Stimulated activated CD8-positive, alpha-beta memory T cell treated with anti-CD3 and anti-CD28 coated beads, Interleukin-4, amount 100 ng/mL, for 24 hours (primary cell): ENCODE measurements around the gene GPR108.
A peak's percentile ranks its signal among the peaks of the same experiment; 100 is the strongest.
"Not testable (repeated sequence)": the region's sequence is repeated elsewhere in the genome, so short reads cannot be mapped to it uniquely, and the experiment has no call there.

Experiments
- DNase-seq: peaks from one replicate; pipeline ENCODE4 v3.0.0-alpha.2; 2020; ENCODE audit warnings: low read depth

GPR108 gene

DNA sequence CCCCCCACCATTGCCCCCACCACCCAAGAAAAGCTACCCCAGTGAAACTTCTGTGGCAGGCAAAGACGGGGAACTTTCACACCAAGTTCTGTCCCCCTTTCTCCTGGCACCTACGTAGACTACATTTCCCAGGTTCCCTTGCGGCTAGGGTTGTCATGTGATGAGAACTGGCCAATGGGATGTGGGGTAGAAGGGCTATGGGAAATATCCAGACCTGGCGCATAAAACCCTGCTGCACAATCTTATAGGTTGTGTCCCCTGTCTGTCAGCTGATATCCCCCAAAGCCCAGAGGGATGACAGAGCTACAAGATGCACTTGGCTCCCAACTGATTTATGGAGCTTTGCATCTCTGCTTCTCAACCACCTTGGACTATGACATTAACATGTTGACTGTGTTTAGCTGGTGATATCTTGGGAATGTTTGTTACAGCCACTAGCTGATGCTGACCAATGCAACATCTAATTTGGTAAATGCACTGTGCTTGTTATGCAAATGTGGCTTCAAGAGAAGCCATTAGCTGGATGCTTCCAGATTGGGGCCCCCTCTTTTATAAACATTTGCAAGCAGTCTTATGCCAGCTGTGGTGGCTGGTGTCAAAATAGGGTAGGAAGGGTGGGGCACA, 23.8 kb upstream of the GPR108 start:
- no peak for DNase-seq

DNA sequence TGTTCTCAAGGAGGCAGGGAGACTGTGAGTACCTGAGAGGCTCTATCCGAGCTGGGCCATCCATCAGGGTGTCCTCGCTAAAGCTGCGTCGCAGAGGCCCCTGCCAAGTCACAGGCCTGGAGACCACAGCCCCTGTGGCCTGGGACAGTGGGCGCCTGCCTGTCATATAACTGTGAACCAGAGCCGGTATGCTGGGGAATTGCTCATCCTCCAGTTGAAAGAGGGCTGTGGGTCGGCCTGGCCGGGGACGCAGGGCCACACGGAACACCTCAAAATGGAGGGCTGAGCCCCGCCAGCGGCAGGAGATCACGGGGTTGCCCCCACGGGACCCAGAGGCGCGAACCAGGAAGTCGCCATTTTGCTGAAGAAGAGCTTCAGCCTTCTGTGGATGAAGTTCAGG, 23.2 kb upstream of the GPR108 start:
- DNase-seq = no peak

DNA sequence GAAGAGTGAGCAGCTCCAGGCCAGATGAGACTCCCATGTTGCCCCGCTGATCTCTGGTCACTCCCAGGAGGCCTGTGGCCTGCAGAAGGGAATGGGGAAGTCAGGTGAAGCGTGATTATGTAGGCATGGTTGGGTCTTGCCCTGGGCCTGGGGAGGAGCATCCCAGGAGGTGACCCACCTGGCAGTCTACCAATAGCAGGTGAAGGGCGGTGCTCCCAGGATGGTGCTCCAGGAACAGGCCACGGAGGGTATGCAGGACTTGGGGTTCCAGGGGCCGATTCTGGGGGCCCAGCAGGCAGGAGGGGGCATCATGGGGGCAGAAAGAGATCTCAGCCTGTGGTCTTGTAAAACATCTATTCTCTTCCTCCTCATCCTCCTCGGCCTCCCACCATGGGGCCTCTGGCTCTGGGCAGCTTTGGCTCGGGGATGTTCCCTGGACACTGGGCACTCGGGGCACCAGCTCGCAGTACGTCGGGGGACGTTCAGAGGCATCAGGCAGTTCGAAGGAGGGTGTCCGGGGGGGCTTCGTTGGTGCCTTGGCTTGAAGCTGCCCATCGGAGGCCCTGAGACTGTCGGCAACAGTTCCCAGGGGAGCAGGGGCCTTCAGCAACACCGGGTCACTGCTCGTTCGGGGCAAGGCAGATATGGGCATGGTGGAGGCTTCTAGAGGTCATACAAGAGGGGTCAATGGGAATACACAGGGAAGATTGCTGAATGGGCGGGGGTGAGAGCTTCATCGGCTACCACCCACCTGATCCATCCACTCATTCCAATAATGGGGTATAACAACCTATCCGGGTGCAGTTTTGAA, 17.5 kb upstream of the GPR108 start:
- DNase-seq = no peak

DNA sequence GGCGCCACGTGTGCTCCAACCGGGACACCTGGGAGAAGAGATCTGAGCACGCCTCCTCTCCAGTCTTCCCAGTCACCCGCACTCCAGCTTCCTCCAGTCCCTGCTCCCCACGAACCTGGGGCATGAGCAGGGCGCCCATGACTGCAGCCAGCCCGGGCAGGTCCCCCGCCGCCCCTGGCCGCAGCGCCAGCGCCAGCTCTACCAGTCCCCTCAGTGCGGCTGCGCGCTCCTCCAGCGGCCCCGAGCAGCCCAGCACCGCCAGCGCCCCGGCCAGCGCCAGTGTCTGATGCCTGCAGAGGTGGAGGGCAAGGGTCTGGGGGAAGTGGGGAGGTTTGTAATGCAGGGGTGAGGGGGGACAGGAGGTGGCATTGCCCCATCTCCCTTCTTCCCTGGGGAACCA, 16.8 kb upstream of the GPR108 start:
- DNase-seq = no peak

DNA sequence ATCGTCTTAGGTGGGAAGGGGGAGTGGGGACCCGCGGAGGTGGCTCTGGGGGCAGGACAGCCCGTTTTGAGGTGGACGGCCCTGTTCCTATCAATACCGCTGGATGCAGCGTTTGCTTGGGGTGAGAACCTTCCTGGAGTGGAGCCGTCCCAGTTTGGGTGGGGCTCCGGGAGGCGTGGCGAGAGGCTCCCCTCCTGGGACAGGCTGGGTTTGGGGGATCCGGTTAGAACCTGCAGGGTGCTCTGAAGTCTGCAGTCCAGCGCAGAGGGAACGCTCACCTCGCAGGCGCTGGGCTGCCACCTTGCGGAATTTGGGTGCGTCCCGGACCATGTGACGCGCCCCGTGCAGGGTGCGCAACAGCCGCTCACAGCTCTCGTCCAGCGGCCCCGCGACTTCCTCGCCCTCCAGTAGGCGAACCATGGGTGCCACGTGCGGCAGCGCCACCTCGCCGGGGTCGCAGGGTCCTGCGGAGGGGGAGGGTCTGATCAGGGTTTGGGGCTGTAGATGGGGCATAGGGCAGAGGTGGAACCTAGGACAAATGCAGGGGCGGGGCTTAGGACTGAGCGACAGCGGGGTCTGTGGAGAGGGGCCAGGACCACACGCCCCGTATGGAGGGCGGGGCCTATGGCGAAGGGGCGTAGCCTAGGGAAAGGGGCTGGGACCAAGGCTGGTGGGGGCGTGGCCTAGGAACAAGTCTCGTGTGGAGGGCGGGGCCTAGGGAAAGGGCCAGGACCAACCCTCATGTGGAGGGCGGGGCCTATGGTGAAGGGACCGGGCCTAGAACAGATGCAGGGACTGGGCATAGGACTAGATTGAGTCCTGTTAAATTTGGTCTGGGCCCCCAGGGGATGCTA, 16.0 kb upstream of the GPR108 start:
- peak; percentile 68 for DNase-seq

DNA sequence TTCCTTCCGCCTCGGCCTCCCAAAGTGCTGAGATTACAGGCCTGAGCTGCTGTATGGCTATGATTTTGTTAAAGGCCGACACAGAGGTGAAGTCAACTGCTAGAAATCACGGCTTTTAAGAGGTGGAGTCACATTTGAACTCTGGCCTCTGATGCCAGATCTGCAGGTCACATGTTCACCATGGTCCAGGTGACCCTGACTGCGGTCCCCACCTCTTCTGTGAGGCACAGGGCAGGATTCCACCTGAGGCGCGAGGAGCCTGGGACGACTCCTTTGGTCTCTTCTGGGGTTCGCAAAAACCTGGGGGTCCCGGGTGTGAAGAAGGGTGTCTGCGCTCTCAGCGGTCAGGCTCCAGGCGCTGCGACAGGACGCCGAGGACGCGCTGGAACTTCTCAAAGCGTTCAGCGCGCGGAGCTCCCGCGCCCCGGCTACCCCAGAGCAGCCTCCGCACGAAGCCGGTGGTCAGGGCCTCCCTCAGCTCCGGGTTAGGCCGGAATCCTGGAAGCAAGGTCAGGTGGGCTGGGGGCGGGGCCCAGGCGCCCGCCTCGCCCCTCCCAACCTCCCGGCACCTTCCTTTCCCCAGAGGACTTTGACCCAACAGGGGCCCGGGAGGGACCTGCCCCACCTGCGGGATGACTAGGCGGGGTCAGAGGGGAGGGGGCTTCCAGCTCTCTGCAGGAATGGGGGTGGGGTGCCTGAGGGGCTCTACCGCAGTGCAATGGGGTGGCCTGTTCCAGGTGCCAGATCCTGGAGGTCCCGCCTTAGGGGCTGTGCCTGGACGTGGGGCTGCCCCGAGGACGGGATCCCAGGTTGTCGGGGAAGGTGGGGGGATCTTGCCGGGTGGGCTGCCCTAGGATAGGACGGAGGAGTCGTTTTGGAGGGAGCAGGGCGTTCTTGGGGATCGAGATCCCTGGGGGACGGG, 15.1 kb upstream of the GPR108 start:
- no peak for DNase-seq

DNA sequence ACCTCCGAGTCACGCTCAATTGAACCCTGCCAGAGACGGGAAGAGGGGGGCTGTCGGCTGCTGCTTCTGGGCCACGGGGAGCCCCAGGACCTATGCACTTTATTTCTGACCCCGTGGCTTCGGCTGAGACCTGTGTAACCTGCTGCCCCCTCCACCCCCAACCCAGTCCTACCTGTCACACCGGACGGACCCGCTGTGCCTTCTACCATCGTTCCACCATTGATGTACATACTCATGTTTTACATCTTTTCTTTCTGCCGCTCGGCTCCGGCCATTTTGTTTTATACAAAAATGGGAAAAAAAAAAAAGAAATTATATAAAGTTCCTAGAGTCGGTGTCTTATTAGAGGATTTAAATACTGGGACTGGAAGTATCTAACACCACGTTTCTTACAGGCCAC, 13.8 kb upstream of the GPR108 start:
- no peak for DNase-seq

DNA sequence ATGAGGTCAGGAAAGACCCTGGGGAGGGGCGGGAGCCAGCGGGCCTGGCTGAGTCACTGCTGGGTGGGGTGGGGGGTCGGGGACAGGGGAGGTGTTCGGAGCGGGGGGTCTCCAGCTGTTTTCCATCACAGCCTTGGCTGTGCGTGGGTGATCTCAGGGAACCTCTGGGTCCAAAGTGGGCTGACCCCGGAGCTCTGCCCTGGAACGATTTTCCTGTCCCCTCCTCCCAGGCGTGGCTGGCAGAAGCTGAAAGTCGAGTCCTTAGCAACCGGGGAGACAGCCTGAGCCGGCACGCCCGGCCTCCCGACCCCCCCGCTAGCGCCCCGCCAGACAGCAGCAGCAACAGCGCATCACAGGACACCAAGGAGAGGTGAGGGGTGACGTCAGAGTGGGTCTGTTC, 12.7 kb upstream of the GPR108 start:
- DNase-seq = no peak

DNA sequence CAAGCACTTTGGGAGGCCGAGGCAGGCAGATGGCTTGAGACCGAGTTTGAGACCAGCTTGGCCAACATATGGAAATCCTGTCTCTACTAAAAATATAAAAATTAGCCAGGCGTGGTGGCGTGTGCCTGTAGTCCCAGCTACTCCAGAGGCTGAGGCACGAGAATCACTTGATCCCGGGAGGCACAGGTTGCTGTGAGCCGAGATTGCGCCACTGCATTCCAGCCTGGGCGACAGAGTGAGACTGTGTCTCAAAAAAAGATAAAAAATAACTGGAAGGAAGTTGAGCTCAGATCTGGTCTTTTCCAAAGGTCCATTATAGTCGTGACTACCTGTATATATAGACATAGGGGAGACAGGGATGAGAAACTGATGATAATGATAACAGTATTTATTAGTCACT, 11.2 kb upstream of the GPR108 start:
- DNase-seq = not testable (repeated sequence)

DNA sequence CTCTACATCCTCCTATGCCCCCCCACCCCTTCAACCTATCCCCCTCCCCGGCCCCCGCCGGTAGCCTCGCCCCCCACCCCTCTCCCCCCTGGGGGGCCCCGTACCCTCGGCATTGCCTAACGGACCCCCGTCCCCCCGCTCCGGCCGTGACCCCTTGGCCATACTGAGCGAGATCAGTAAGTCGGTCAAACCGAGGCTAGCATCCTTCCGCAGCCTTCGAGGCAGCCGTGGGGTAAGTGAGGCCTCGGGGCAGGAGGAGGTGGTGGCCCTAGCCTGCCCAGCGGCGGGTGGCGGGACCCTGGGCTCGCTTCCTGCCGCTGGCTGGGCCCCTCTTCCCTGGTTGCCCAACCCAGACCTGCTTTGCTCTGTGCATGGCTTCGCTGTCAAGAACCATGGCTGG, 8.6 kb upstream of the GPR108 start:
- no peak for DNase-seq

DNA sequence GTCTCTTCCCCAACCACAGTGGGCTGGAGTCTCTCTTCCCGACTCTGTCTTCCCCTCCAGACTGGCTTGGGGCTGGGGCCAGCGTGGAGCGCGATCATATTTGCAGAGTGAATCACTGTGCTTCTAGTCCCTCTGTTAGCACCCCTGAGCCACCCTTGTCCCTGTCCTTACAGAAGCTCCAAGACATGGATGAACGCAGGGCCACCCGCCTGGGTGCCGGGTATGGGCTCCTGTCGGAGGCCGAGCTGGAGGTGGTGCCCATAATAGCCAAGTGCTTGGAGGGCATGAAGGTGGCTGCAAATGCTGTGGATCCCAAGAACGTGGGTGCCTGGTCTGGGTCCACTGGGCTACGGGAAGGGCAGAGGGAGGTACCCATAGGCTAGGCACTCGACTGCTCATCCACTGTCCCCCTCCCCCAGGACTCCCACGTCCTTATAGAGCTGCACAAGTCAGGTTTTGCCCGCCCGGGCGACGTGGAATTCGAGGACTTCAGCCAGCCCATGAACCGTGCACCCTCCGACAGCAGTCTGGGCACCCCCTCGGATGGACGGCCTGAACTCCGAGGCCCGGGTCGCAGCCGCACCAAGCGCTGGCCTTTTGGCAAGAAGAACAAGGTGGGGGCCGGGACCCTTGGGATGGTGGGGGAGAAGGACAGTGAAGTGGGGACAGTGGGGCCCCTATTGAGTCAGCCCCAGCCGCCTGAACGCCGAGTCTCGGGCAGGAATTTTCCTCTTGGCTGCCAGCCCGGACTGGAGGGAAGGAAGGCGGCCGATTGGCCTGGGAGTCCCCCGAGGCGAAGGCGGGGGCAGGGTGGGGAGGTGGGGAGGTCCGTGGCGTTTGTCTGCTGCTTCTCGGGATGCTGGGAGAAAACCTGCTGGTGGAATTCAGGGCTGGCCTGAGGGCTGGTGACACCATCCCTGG, 7.3 kb upstream of the GPR108 start:
- DNase-seq = no peak

DNA sequence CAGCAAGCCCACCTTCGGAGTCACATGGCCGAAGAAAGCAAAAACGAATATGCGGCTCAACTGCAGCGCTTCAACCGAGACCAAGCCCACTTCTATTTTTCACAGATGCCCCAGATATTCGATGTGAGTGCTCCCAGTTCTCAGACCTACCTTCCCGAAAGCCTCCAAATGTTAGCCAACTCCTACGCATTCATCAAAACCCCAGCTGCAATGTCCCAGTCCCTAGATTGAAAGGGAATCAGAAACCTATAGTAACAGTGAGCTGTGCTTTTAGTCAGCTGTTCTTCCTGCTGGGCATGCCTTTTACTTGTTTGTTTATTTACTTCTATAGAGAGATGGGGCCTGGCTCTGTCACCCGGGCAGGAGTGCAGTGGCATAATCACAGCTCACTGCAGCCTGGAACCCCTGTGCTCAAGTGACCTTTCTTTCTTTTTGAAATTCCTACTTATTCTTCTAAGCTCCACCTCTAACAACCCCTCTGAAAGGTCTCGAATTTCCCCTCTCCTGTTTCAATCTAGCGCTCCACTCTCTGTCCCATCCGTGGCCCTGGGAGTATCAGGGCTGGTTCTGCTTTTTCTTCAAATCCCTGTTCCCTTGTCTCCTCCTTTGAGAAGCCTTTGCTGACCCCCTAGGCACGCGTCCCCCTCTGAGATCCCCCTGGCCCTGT, 6.5 kb upstream of the GPR108 start:
- DNase-seq = no peak

DNA sequence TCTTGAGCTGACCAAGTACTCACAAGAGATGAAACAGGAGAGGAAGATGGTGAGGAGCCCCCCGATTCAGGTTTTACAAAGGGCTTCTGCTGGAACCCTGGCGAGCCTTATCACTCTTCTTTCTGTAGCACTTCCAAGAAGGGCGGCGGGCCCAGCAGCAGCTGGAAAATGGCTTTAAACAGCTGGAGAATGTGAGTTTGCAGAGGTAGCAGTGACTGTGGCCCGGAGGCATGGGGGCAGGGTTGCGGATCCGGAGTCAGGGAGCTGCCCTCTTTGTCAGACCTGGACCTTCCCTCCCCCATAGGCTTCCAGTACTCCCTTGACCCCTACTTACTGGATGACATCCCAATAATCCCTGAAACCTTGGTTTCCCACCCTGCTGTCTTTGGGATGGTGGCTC, 5.7 kb upstream of the GPR108 start:
- no peak for DNase-seq

DNA sequence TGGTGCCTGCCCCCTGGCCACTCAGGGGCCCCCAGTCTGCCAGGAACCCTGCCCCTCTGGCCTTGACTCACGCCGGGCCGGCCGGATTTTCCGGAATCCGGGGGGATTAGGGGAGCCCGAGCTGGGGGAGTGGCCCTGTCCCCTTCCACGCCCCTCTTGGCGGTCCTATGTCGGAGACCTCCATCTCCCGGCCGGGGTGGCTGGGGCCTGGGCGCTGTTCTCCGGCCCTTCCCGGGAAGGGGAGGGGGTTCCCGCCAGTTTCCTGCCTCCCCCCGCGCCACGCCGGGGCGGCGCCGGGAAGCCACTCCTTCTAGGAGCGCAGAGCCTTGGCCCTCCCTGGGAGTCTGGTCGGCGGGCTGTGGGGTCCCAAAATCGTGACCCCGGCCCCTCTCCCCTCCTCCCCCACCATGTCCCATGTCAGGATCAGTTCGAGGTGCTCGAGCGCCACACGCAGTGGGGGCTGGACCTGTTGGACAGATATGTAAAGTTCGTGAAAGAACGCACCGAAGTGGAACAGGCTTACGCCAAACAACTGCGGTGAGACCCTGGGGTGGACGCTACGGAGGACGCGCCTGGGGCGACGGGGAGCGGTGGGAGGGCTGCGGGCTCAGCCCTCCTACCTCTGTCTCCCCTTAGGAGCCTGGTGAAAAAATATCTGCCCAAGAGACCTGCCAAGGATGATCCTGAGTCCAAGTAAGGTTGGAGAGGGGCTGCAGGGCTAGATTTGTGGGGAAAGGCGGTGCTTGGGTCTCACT, 3.4 kb upstream of the GPR108 start:
- no peak for DNase-seq

DNA sequence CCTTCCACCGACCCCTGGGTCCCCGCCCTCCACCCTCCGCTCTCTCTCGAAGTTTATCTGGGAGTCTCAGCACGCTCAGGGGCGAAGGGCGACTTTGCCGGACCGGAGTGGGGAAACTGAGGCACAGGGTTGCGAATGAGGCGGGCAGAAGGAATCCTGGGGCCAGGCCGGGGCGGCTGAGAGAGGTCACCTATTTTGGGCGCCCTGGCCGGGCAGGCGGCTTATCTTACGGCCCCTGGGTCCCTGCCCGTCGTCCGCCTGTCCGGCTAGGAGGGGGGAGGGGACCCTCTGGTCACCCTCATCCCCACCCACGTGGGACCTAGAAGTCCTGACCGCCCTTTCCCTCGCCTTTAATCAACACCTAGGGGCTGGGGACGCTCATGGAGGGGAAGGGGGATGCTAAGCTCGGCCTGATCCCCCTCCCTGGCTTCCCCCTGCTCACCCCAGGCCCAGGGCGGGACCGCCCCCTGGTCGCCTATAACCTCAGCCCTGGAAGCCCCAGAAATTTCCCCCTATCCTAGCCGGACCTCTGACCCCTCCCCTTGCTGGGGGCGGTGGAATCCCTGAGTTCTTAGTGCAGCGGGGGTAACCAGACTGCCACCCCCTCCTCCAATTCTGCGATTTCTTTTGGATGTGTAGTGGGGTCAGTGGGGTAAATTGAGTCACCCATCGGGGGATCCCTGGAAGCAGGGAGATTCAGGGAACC, 2.7 kb upstream of the GPR108 start:
- DNase-seq = no peak

DNA sequence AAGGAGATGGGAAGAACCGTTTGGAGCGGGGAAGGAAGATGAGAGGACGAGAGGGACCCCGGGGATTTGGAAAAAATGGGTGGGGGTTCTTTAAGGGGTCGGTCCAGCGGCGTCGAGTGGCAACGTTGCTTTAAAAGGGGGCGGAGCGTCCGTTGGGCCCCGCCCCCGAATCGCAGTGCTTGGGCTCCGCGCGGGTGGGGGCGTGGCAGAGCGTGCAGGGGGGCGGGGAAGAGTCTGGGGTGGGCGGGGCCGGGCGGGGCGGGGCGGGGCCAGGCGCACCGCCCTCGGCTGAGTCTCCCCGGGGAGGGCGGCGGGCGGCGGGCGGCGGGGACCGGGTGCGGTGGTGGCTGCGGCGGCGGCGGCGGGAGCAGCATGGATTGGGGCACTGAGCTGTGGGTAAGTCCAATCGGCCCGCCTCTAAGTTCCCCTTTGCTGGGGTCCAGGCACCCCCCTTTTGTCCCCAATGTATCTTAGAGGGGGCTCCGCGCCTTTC, 2.1 kb upstream of the GPR108 start, which contains the start of gene TRIP10:
Gene TRIP10 (plus strand): TSS at position 291 of the 493 bp plus-strand sequence. CDS start 82 bp downstream, at position 373.
- DNase-seq = peak; percentile 64

DNA sequence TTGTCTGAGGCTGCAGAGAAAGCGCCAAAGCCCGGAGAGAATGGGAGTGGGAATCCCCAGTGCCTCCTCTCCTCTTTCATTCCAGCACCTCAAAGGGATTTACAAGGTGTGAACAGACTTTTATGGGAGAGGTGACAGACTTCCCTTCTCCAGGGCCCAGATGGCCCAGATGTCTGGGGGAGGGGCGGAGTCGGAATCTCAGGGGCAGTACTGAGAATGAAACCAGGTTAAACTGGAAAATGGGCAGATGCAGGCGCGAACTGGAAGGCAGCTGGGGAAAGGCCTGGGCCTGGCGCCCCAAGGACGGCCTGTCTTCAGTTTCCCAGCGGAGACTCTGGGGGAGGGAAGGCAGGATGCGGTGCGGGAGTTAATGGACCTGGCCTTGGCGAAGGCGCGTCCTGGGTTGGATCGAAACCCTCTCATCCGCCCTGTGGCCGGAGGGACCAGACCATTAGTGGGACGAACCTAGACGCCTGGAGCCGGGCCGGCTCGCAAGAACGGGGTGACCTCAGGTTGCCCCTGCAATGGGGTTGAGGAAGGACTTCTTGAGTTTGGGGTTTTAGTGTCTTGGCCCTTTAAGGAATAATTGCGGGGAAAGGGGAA, 1.5 kb upstream of the GPR108 start:
- no peak for DNase-seq
